ENCODE data around the gene MTCH2. TPM values are rescaled to one million over a fixed set of nuclear protein-coding genes. Genes with fewer than 3 reads are reported as not detected.
"Not testable (repeated sequence)": the region's sequence is repeated elsewhere in the genome, so short reads cannot be mapped to it uniquely, and the experiment has no call there.

Gene MTCH2
- total RNA-seq, 2 donors from 2014 or later: 21.9 to 47.8 TPM

DNA sequence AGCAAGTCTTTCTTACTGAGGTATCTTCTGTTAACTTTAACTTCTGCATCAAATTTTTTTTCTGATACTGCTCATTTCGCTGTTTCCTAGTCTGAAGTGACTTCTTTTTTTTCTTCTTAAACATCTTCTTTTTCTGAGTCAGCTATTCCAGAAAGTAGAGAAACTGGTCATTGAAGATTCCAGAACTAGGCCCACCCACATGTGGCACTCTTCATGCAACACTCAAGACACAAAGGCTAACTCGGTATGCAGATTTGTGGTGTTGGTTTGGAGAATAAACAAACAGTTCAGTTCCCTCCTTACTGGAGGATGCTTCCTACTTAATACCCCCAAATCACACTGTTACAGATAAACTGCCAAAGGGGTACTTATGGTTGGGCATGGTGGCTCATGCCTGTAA lies 25.2 kb upstream of the MTCH2 start:
- Histone ChIP-seq H3K27me3 (replicated peaks; ENCODE audit: insufficient read depth) (no peaks in the 10 kb centered on the region), H3K4me1 (ENCODE audit: control insufficient read depth in 1 of 2, low read depth in 2 of 2) (no peaks in the 10 kb centered on the region), H3K27ac (no peak overlapping the region), H3K9me3 (no peaks in the 10 kb centered on the region), H3K4me3 (no peak overlapping the region), H3K36me3 (no peaks in the 10 kb centered on the region)
- TF ChIP-seq, protein P1, sequence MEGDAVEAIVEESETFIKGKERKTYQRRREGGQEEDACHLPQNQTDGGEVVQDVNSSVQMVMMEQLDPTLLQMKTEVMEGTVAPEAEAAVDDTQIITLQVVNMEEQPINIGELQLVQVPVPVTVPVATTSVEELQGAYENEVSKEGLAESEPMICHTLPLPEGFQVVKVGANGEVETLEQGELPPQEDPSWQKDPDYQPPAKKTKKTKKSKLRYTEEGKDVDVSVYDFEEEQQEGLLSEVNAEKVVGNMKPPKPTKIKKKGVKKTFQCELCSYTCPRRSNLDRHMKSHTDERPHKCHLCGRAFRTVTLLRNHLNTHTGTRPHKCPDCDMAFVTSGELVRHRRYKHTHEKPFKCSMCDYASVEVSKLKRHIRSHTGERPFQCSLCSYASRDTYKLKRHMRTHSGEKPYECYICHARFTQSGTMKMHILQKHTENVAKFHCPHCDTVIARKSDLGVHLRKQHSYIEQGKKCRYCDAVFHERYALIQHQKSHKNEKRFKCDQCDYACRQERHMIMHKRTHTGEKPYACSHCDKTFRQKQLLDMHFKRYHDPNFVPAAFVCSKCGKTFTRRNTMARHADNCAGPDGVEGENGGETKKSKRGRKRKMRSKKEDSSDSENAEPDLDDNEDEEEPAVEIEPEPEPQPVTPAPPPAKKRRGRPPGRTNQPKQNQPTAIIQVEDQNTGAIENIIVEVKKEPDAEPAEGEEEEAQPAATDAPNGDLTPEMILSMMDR (IDR thresholded peaks at IDR 0.05): no peak
- no peak for ATAC-seq (ENCODE audit: insufficient number of reproducible peaks, low FRiP score, low read depth)
- no peak for DNase-seq (ENCODE audit: low spot score)

- no peaks in the 10 kb centered on the region for H3K36me3 ChIP-seq
- TF ChIP-seq, protein P1 (IDR thresholded peaks at IDR 0.05): no peak
- H3K4me3 ChIP-seq: no peak overlapping the region
- ATAC-seq (ENCODE audit: insufficient number of reproducible peaks, low FRiP score, low read depth) (no peak), DNase-seq (ENCODE audit: low spot score) (no peak)
- no peaks in the 10 kb centered on the region for H3K4me1 ChIP-seq (ENCODE audit: control insufficient read depth in 1 of 2, low read depth in 2 of 2)
- no peak overlapping the region for H3K27ac ChIP-seq
- H3K27me3 ChIP-seq (replicated peaks; ENCODE audit: insufficient read depth): no peaks in the 10 kb centered on the region
- H3K9me3 ChIP-seq: no peaks in the 10 kb centered on the region
These were observed 24.8 kb upstream of the MTCH2 start for GRCh38 chr11:47667135-47667534.

- not testable (repeated sequence) for H3K27ac ChIP-seq; H3K4me3 ChIP-seq; H3K9me3 ChIP-seq; H3K4me1 ChIP-seq (ENCODE audit: control insufficient read depth in 1 of 2, low read depth in 2 of 2); ATAC-seq (ENCODE audit: insufficient number of reproducible peaks, low FRiP score, low read depth); H3K36me3 ChIP-seq; H3K27me3 ChIP-seq (replicated peaks; ENCODE audit: insufficient read depth); DNase-seq (ENCODE audit: low spot score)
These were observed 22.6 kb upstream of the MTCH2 start for GRCh38 chr11:47664936-47665335.

DNA sequence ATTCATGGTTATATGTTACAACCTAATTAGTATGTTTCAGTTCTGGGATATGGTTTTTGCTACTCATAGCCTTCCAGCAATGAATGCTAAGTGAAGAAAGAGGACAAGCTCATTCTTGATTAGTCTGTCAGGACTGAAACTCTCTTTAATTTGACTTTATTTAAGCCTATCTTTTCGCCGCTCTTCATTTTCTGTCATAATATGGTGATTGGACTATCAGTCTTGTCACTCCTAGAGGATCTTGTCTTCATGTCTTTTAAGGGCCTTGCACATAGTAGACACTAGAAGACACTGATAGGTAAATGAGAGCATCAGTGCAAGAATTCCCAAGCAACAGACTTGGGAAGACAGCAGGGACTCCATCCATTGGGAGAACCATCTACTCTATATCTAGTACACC lies 18.9 kb upstream of the MTCH2 start:
- DNase-seq (ENCODE audit: low spot score) (no peak), ATAC-seq (ENCODE audit: insufficient number of reproducible peaks, low FRiP score, low read depth) (no peak)
- no peaks in the 10 kb centered on the region for H3K4me1 ChIP-seq (ENCODE audit: control insufficient read depth in 1 of 2, low read depth in 2 of 2)
- no peaks in the 10 kb centered on the region for H3K9me3 ChIP-seq
- H3K27ac ChIP-seq: no peak overlapping the region
- H3K36me3 ChIP-seq: no peaks in the 10 kb centered on the region
- no peaks in the 10 kb centered on the region for H3K27me3 ChIP-seq (replicated peaks; ENCODE audit: insufficient read depth)
- TF ChIP-seq, protein P1 (IDR thresholded peaks at IDR 0.05): no peak
- H3K4me3 ChIP-seq: no peak overlapping the region

GRCh38 chr11:47659276-47659675 lies 16.9 kb upstream of the MTCH2 start:
- Histone ChIP-seq H3K36me3 (no peaks in the 10 kb centered on the region), H3K4me3 (no peak overlapping the region), H3K27me3 (replicated peaks; ENCODE audit: insufficient read depth) (no peaks in the 10 kb centered on the region), H3K27ac (no peak overlapping the region), H3K4me1 (ENCODE audit: control insufficient read depth in 1 of 2, low read depth in 2 of 2) (no peaks in the 10 kb centered on the region), H3K9me3 (no peaks in the 10 kb centered on the region)
- ATAC-seq (ENCODE audit: insufficient number of reproducible peaks, low FRiP score, low read depth) (no peak), DNase-seq (ENCODE audit: low spot score) (no peak)
- TF ChIP-seq, protein P1 (IDR thresholded peaks at IDR 0.05): no peak

GRCh38 chr11:47656260-47656885 lies 14.0 kb upstream of the MTCH2 start:
- no peaks in the 10 kb centered on the region for H3K9me3 ChIP-seq
- no peak for ATAC-seq (ENCODE audit: insufficient number of reproducible peaks, low FRiP score, low read depth)
- no peak overlapping the region for H3K27ac ChIP-seq
- H3K4me1 ChIP-seq (ENCODE audit: control insufficient read depth in 1 of 2, low read depth in 2 of 2): no peaks in the 10 kb centered on the region
- TF ChIP-seq, protein P1 (IDR thresholded peaks at IDR 0.05): no peak
- H3K4me3 ChIP-seq: no peak overlapping the region
- no peak for DNase-seq (ENCODE audit: low spot score)
- H3K27me3 ChIP-seq (replicated peaks; ENCODE audit: insufficient read depth): no peaks in the 10 kb centered on the region
- no peaks in the 10 kb centered on the region for H3K36me3 ChIP-seq
